DND-41 (cell line): ENCODE measurements around the gene TBC1D10A.

Experiments used
- CTCF ChIP-seq: IDR thresholded peaks from 2 replicates; pipeline ENCODE4 v1.5.1; 2012; ENCODE audit warnings: borderline replicate concordance, low read length, moderate library complexity, mild to moderate bottlenecking; ENCODE audit not compliant: poor library complexity, severe bottlenecking; ENCODE audit errors: extremely low read depth
- EZH2 ChIP-seq: IDR thresholded peaks from 3 replicates; pipeline ENCODE4 v1.6.1; 2012; ENCODE audit warnings: borderline replicate concordance, low read depth, mild to moderate bottlenecking, moderate library complexity, low read length, inconsistent platforms; ENCODE audit not compliant: severe bottlenecking

- TF ChIP-seq CTCF (no peak), EZH2 (no peak)
These were observed 66.1 kb downstream of the TBC1D10A start for GRCh38 chr22:30260682-30261081.
